Endodermal cell (in vitro differentiated cells): ENCODE results near the gene MSGN1. TPM values are rescaled to one million over a fixed set of nuclear protein-coding genes. Genes with fewer than 3 reads are reported as not detected.

Experiments used
- DNase-seq: peaks from one replicate; pipeline ENCODE4 v3.0.0-alpha.2; 2017
- H3K27ac ChIP-seq: 2 replicates; pipeline ENCODE4 v1.5.1; 2013; ENCODE audit warnings: mild to moderate bottlenecking, low read depth, low read length, moderate library complexity
- H3K27me3 ChIP-seq: 2 replicates; pipeline ENCODE4 v1.6.1; 2013; ENCODE audit warnings: mild to moderate bottlenecking, low read length, moderate library complexity; ENCODE audit not compliant: insufficient read depth, control insufficient read depth, poor library complexity, severe bottlenecking
- H3K36me3 ChIP-seq: 2 replicates; pipeline ENCODE4 v1.7.0; 2013; ENCODE audit warnings: mild to moderate bottlenecking, low read length, moderate library complexity; ENCODE audit not compliant: control insufficient read depth, insufficient read depth
- H3K4me1 ChIP-seq: one replicate; pipeline ENCODE4 v1.7.0; 2013; ENCODE audit warnings: low read length; ENCODE audit not compliant: control insufficient read depth, insufficient read depth
- H3K4me3 ChIP-seq: 2 replicates; pipeline ENCODE4 v1.5.1; 2013; ENCODE audit warnings: mild to moderate bottlenecking, low read length, moderate library complexity
- H3K9ac ChIP-seq: 2 replicates; pipeline ENCODE4 v1.6.1; 2013; ENCODE audit warnings: mild to moderate bottlenecking, low read length, moderate library complexity; ENCODE audit not compliant: poor library complexity, severe bottlenecking; ENCODE audit errors: extremely low read depth
- H3K9me3 ChIP-seq: 2 replicates; pipeline ENCODE4 v1.6.1; 2013; ENCODE audit warnings: mild to moderate bottlenecking, low read length, moderate library complexity; ENCODE audit not compliant: control insufficient read depth
- H3K27ac Mint-ChIP-seq: 2 replicates; pipeline ENCODE4 v1.8.0; 2020; ENCODE audit warnings: mixed read lengths
- H3K27me3 Mint-ChIP-seq: 2 replicates; pipeline ENCODE4 v1.8.0; 2021; ENCODE audit warnings: mild to moderate bottlenecking, mixed read lengths; ENCODE audit not compliant: insufficient read depth
- H3K36me3 Mint-ChIP-seq: 2 replicates; pipeline ENCODE4 v1.8.0; 2020; ENCODE audit warnings: low read depth, mixed read lengths
- H3K4me1 Mint-ChIP-seq: 2 replicates; pipeline ENCODE4 v1.8.0; 2020; ENCODE audit warnings: mixed read lengths
- H3K4me3 Mint-ChIP-seq: 2 replicates; pipeline ENCODE4 v1.8.0; 2020; ENCODE audit warnings: mild to moderate bottlenecking, moderate library complexity, mixed read lengths
- H3K9me3 Mint-ChIP-seq: 2 replicates; pipeline ENCODE4 v1.8.0; 2020; ENCODE audit warnings: mild to moderate bottlenecking, mixed read lengths
- WGBS, 2 experiments: methylation state at CpG; one replicate each; pipeline versions ENCODE4 v1.1.5 to v1.1.7; 2013; ENCODE audit warnings: missing lambda C conversion rate in 2 of 2, mixed read lengths in 1 of 2; ENCODE audit not compliant: insufficient coverage in 1 of 2, insufficient read length in 1 of 2; 5-methylcytosine and 5-hydroxymethylcytosine counted together
- total RNA-seq, 2 donors: library from RNA; stranded (reverse); fragmentation: NEBNext Ultra II Directional in 1 of 2; extraction: Animal tissue kit (Norgen Biotek cat#: 25700) in 1 of 2; gene quantifications; 2 replicates in 1 of 2; 3 replicates in 1 of 2; pipeline ENCODE4 v1.2.1, GENCODE V29; 2021
- TF ChIP-seq, protein P1 (sequence below): fragments of 200-600 bp; sonication (generic); conservative IDR thresholded peaks from 2 replicates; pipeline ENCODE4 v1.5.0; 2021; ENCODE audit warnings: antibody characterized with exemption, mild to moderate bottlenecking

The MSGN1 gene
- total RNA-seq, 2 donors from 2014 or later = not detected

DNA sequence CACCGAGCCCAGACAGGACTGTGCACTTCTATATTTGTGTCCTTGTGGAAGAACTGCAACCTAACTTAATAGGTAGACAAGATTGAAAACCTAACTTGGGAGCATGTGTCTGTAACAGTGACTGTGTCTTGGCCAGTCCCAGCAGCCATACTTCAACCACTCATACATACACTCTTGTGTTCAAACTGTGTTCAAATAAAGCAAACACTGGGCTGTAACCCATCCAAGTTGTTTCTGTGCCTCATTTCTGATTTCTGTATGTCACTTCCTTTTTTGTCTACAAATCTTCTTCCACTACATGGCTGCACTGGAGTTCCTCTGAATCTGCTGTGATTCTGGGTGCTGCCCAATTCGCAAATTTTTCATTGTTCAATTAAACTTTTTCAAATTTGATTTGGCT, 31.0 kb downstream of the MSGN1 start:
- Histone ChIP-seq H3K27ac (no peak overlapping the region), H3K4me1 (no peaks in the 10 kb centered on the region), H3K36me3 (no peaks in the 10 kb centered on the region), H3K9ac (no peak overlapping the region), H3K27me3 (no peaks in the 10 kb centered on the region), H3K4me3 (no peak overlapping the region), H3K9me3 (no peaks in the 10 kb centered on the region)
- Mint-ChIP-seq H3K4me3 (no peak overlapping the region), H3K27me3 (peaks cover 9% of the 10 kb centered on the region), H3K4me1 (peaks cover 25% of the 10 kb centered on the region), H3K36me3 (no peaks in the 10 kb centered on the region), H3K27ac (no peak overlapping the region), H3K9me3 (no peaks in the 10 kb centered on the region)
- WGBS, 2 experiments = 75 to 83% methylated on average over 1 to 2 of the region's 2 CpGs
- DNase-seq = no peak
- TF ChIP-seq, protein P1, sequence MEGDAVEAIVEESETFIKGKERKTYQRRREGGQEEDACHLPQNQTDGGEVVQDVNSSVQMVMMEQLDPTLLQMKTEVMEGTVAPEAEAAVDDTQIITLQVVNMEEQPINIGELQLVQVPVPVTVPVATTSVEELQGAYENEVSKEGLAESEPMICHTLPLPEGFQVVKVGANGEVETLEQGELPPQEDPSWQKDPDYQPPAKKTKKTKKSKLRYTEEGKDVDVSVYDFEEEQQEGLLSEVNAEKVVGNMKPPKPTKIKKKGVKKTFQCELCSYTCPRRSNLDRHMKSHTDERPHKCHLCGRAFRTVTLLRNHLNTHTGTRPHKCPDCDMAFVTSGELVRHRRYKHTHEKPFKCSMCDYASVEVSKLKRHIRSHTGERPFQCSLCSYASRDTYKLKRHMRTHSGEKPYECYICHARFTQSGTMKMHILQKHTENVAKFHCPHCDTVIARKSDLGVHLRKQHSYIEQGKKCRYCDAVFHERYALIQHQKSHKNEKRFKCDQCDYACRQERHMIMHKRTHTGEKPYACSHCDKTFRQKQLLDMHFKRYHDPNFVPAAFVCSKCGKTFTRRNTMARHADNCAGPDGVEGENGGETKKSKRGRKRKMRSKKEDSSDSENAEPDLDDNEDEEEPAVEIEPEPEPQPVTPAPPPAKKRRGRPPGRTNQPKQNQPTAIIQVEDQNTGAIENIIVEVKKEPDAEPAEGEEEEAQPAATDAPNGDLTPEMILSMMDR = no peak

DNA sequence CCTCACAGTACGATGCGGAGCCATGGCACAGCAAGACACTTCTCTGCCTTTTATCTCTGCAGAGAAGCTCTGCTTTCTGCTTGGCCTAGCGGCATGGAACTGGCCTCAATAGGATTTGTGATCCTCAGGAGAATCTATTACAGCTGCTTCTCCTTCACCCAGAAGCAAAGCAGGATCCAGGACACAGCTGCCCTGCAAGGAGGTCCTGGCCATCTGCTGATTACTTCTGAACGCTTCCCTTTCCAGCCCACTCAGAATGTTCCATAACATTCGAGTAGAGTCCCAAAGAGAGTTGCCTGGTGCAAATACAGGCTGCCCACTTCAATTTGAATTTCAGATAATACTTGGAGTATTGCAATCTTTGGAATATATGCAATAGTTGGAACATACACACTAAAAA, 33.0 kb downstream of the MSGN1 start:
- Histone ChIP-seq H3K36me3 (no peaks in the 10 kb centered on the region), H3K9ac (no peak overlapping the region), H3K9me3 (no peaks in the 10 kb centered on the region), H3K27me3 (no peaks in the 10 kb centered on the region), H3K4me3 (no peak overlapping the region), H3K4me1 (no peaks in the 10 kb centered on the region), H3K27ac (no peak overlapping the region)
- Mint-ChIP-seq H3K27me3 (peaks cover 7% of the 10 kb centered on the region), H3K9me3 (no peaks in the 10 kb centered on the region), H3K36me3 (no peaks in the 10 kb centered on the region), H3K4me3 (no peak overlapping the region), H3K27ac (no peak overlapping the region), H3K4me1 (peaks cover 30% of the 10 kb centered on the region)
- WGBS, 2 experiments = 89 to 95% methylated on average over 2 to 5 of the region's 5 CpGs
- no peak for DNase-seq
- TF ChIP-seq, protein P1 = no peak

DNA sequence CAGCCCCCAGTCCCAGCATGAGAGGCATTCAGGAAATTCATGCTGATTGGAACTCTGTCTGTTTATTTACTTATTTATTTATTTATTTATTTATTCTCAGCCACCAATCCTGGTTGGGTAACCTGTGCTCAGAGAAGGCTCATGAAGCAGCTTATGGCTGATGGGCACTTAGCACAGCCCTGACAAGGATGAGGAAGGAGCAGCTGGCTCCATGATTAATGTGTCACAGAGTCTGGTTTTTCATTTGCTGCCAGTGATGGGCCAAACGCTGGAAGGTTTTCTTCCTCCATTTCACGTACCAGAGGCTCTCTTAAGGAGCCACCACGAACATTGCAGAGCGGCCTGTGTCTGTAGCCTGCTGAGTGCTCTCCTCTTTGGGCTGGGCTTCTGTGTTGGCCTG, 33.9 kb downstream of the MSGN1 start:
- no peaks in the 10 kb centered on the region for H3K36me3 ChIP-seq
- Mint-ChIP-seq H3K4me1 (peaks cover 29% of the 10 kb centered on the region), H3K4me3 (no peak overlapping the region), H3K9me3 (no peaks in the 10 kb centered on the region), H3K27ac (no peak overlapping the region), H3K36me3 (no peaks in the 10 kb centered on the region), H3K27me3 (peaks cover 7% of the 10 kb centered on the region)
- TF ChIP-seq, protein P1 = no peak
- DNase-seq = no peak
- H3K9ac ChIP-seq = no peak overlapping the region
- H3K4me1 ChIP-seq = no peaks in the 10 kb centered on the region
- no peaks in the 10 kb centered on the region for H3K27me3 ChIP-seq
- H3K27ac ChIP-seq = no peak overlapping the region
- no peak overlapping the region for H3K4me3 ChIP-seq
- H3K9me3 ChIP-seq = no peaks in the 10 kb centered on the region
- WGBS, 2 experiments = 91 to 97% methylated on average over 4 of the region's 4 CpGs
